Mucosa of descending colon (tissue), 3 donors: ENCODE results near the gene MED16. TPM values are rescaled to one million over a fixed set of nuclear protein-coding genes. Genes with fewer than 3 reads are reported as not detected.
"Not testable (repeated sequence)": the region's sequence is repeated elsewhere in the genome, so short reads cannot be mapped to it uniquely, and the experiment has no call there.

Experiments
- ATAC-seq: fragments of 200-7000 bp; cut with Tn5 transposase; one replicate; pipeline ENCODE4 v1.9.1; 2020; ENCODE audit warnings: mild to moderate bottlenecking, moderate library complexity
- DNase-seq, 3 donors: peaks; one replicate each; pipeline ENCODE4 v3.0.0-alpha.2; 2020
- H3K36me3 ChIP-seq: fragments of 200-600 bp; one replicate; pipeline ENCODE4 v1.8.0; 2021; ENCODE audit warnings: low read depth, mild to moderate bottlenecking
- H3K4me1 ChIP-seq: fragments of 200-600 bp; one replicate; pipeline ENCODE4 v1.8.0; 2021; ENCODE audit warnings: low read depth, mild to moderate bottlenecking
- H3K4me3 ChIP-seq: fragments of 200-600 bp; one replicate; pipeline ENCODE4 v1.8.0; 2021; ENCODE audit warnings: mild to moderate bottlenecking
- H3K9me3 ChIP-seq: fragments of 200-600 bp; one replicate; pipeline ENCODE4 v1.8.0; 2021; ENCODE audit warnings: mild to moderate bottlenecking
- CTCF ChIP-seq: fragments of 200-600 bp; IDR thresholded peaks from one replicate; pipeline ENCODE4 v1.8.0; 2022; ENCODE audit warnings: antibody characterized with exemption, mild to moderate bottlenecking
- intact Hi-C, 2 donors: fragments of 100-400 bp; cut with DNase I in 1 of 2; cut with micrococcal nuclease in 1 of 2; formaldehyde crosslinking; loops; one replicate each; pipeline versions ENCODE4 v1.11.0 to v1.11.1; 2022; cut with DNase I, micrococcal nuclease
- total RNA-seq, 3 donors: library from RNA; stranded (reverse); fragmentation: NEBNext Ultra II Directional in 2 of 3; extraction: Animal tissue kit (Norgen Biotek cat#: 25700) in 2 of 3; gene quantifications; one replicate each; pipeline versions ENCODE4 v1.2.1 to v1.2.4, GENCODE V29; 2021 to 2023
- donor health status: DM: no; HTN: no; CAD: no; lungs with moderate emphysema.
- donor health status: DM: no; HTN: no; CAD: no.
- donor health status: DM: no; HTN: yes; CAD: no.

MED16 gene
- total RNA-seq, 3 donors from 2014 or later: 53.4 to 77.4 (median 61.4) TPM

GRCh38 chr19:821825-822503 lies 71.0 kb downstream of the MED16 start, which contains the start of gene PLPPR3:
PLPPR3 (minus strand) TSS chr19:821955; CDS start chr19:821559, 396 bp downstream.
- no peaks in the 10 kb centered on the region for H3K36me3 ChIP-seq
- DNase-seq: no peak
- no peak for ATAC-seq
- no peaks in the 10 kb centered on the region for H3K9me3 ChIP-seq
- no peak for TF ChIP-seq CTCF
- H3K4me1 ChIP-seq: peaks cover 6% of the 10 kb centered on the region
- no peak within 1 kb of the TSS for H3K4me3 ChIP-seq
- intact Hi-C loops: no loop called here

GRCh38 chr19:821231-821824 lies 71.7 kb downstream of the MED16 start:
- Histone ChIP-seq H3K36me3 (no peaks in the 10 kb centered on the region), H3K9me3 (no peaks in the 10 kb centered on the region), H3K4me3 (no peak overlapping the region), H3K4me1 (peaks cover 6% of the 10 kb centered on the region)
- DNase-seq: no peak
- intact Hi-C loops: no loop called here
- no peak for ATAC-seq
- no peak for TF ChIP-seq CTCF

- H3K9me3 ChIP-seq, H3K4me1 ChIP-seq, H3K4me3 ChIP-seq: not testable (repeated sequence)
Measured at GRCh38 chr19:820212-820611, 72.8 kb downstream of the MED16 start.

More at GRCh38 chr19:820212-820611, 72.8 kb downstream of the MED16 start:
- intact Hi-C loops, DNase-seq, H3K36me3 ChIP-seq, ATAC-seq: not testable (repeated sequence)

Other genes with a start within 250 kb of the MED16 start
- 10 to 100 TPM; 47.5 to 69.1 (median 62.0) TPM for gene RNF126, start 230.0 kb downstream of the MED16 start, total RNA-seq
- 10 to 100 TPM in 2 of 3 donors, 1 to 10 TPM in 1; 2.6 to 25.0 (median 12.8) TPM for gene FSTL3, start 216.8 kb downstream of the MED16 start, total RNA-seq
- gene PRSS57, start 197.7 kb downstream of the MED16 start, total RNA-seq: not detected
- gene PALM, start 184.3 kb downstream of the MED16 start, total RNA-seq: 10 to 100 TPM in 2 of 3 donors, 1 to 10 TPM in 1; 8.1 to 58.4 (median 13.0) TPM
- 100 to 1,000 TPM; 184 to 443 (median 361) TPM for gene MISP, start 142.1 kb downstream of the MED16 start, total RNA-seq
- 100 to 1,000 TPM; 204 to 305 (median 281) TPM for gene PTBP1, start 95.7 kb downstream of the MED16 start, total RNA-seq
- gene PLPPR3, start 71.2 kb downstream of the MED16 start, total RNA-seq: under 1 TPM in 1 of 3 donors, not detected in 2; 0.19 TPM
- under 1 TPM in 1 of 3 donors, not detected in 2; 0.25 TPM for gene AZU1, start 65.3 kb downstream of the MED16 start, total RNA-seq
- not detected for gene PRTN3, start 52.2 kb downstream of the MED16 start, total RNA-seq
- 1 to 10 TPM in 1 of 3 donors, under 1 TPM in 2; 0.43 to 1.2 (median 0.77) TPM for gene ELANE, start 40.9 kb downstream of the MED16 start, total RNA-seq
- 100 to 1,000 TPM in 2 of 3 donors, 10 to 100 TPM in 1; 43.1 to 209 (median 110) TPM for gene CFD, start 33.5 kb downstream of the MED16 start, total RNA-seq
- gene RNU6-9, start 297 bp upstream of the MED16 start, total RNA-seq: not detected
- 10 to 100 TPM; 52.6 to 62.6 (median 54.8) TPM for gene R3HDM4, start 20.0 kb upstream of the MED16 start, total RNA-seq
- gene KISS1R, start 24.1 kb upstream of the MED16 start, total RNA-seq: not detected
- 10 to 100 TPM; 10.1 to 16.0 (median 14.5) TPM for gene ARID3A, start 32.8 kb upstream of the MED16 start, total RNA-seq
- 10 to 100 TPM; 23.8 to 42.0 (median 33.0) TPM for gene WDR18, start 91.2 kb upstream of the MED16 start, total RNA-seq
- not detected for gene GRIN3B, start 107.2 kb upstream of the MED16 start, total RNA-seq
- 100 to 1,000 TPM; 185 to 199 (median 190) TPM for gene TMEM259, start 127.9 kb upstream of the MED16 start, total RNA-seq
- gene RNU6-2, start 128.3 kb upstream of the MED16 start, total RNA-seq: not detected
- gene CNN2, start 133.4 kb upstream of the MED16 start, total RNA-seq: 10 to 100 TPM; 65.0 to 88.8 (median 84.7) TPM
- 10 to 100 TPM; 23.5 to 25.6 (median 25.6) TPM for gene ABCA7, start 146.9 kb upstream of the MED16 start, total RNA-seq
- gene ARHGAP45, start 174.0 kb upstream of the MED16 start, total RNA-seq: 10 to 100 TPM; 33.9 to 64.3 (median 58.8) TPM
- gene POLR2E, start 202.2 kb upstream of the MED16 start, total RNA-seq: 100 to 1,000 TPM; 108 to 138 (median 133) TPM
- gene GPX4, start 210.8 kb upstream of the MED16 start, total RNA-seq: 100 to 1,000 TPM; 126 to 187 (median 144) TPM